IMR-90 (cell line): Measurements from ENCODE around the gene UGT3A1. TPM values are rescaled to one million over a fixed set of nuclear protein-coding genes. Genes with fewer than 3 reads are reported as not detected.

ENCODE experiments used
- ATAC-seq: fragments of 200-7000 bp; cut with Tn5 transposase; 2 replicates; pipeline ENCODE4 v1.9.1; 2020; ENCODE audit warnings: low read depth, mild to moderate bottlenecking, moderate library complexity
- BruUV-seq: library from RNA; stranded (reverse); fragments of 400-500 nt; replicated peaks from 2 replicates; lab custom pipeline; 2021; lab: Mats Ljungman, UMichigan
- CTCF ChIA-PET: fragments of 300-600 bp; formaldehyde crosslinking; extraction: SDS; loops from one replicate; lab custom pipeline; 2021; ENCODE audit warnings: antibody characterized with exemption; lab: Yijun Ruan, JAX
- POLR2A ChIA-PET: fragments of 300-600 bp; sonication (Branson Sonifier 250); formaldehyde crosslinking; loops from one replicate; lab custom pipeline; 2022; ENCODE audit warnings: antibody characterized with exemption; ENCODE audit not compliant: unreplicated experiment; lab: Charles Lee
- DNase-seq: peaks from one replicate; pipeline ENCODE4 v3.0.0; 2013
- H2AFZ ChIP-seq: replicated peaks from 2 replicates; pipeline ENCODE3; 2013; ENCODE audit warnings: low read length, mild to moderate bottlenecking; ENCODE audit not compliant: poor library complexity
- H2AK5ac ChIP-seq: 2 replicates; pipeline ENCODE4 v1.6.1; 2013; ENCODE audit warnings: low read depth, low read length, inconsistent platforms
- H2AK9ac ChIP-seq: replicated peaks from 2 replicates; pipeline ENCODE3; 2013; ENCODE audit warnings: mild to moderate bottlenecking, low read depth, low read length, moderate library complexity; ENCODE audit not compliant: poor library complexity
- H2BK120ac ChIP-seq: 2 replicates; pipeline ENCODE4 v1.6.1; 2013; ENCODE audit warnings: low read depth, low read length, inconsistent platforms
- H2BK15ac ChIP-seq: 3 replicates; pipeline ENCODE4 v1.6.1; 2013; ENCODE audit warnings: low read depth, low read length, inconsistent platforms
- H2BK20ac ChIP-seq: 2 replicates; pipeline ENCODE4 v1.6.1; 2013; ENCODE audit warnings: low read depth, mild to moderate bottlenecking, inconsistent platforms, low read length, moderate library complexity
- H2BK5ac ChIP-seq: 2 replicates; pipeline ENCODE4 v1.6.1; 2013; ENCODE audit warnings: mild to moderate bottlenecking, low read depth, low read length, inconsistent platforms; ENCODE audit not compliant: poor library complexity, severe bottlenecking
- H3K14ac ChIP-seq: replicated peaks from 2 replicates; pipeline ENCODE4 v1.6.1; 2013; ENCODE audit warnings: low read depth, low read length, inconsistent platforms
- H3K18ac ChIP-seq: 2 replicates; pipeline ENCODE4 v1.6.1; 2013; ENCODE audit warnings: low read depth, low read length, control low read depth
- H3K23ac ChIP-seq: 2 replicates; pipeline ENCODE4 v1.6.1; 2013; ENCODE audit warnings: low read depth, low read length, inconsistent platforms
- H3K27ac ChIP-seq: 2 replicates; pipeline ENCODE4 v1.5.1; 2013; ENCODE audit warnings: mild to moderate bottlenecking, control low read depth, low read length; ENCODE audit not compliant: insufficient read depth
- H3K27me3 ChIP-seq: 2 replicates; pipeline ENCODE4 v1.6.1; 2013; ENCODE audit warnings: low read length; ENCODE audit not compliant: control insufficient read depth, insufficient read depth
- H3K36me3 ChIP-seq: 2 replicates; pipeline ENCODE4 v1.6.1; 2013; ENCODE audit warnings: low read length, mixed read lengths; ENCODE audit not compliant: control insufficient read depth, insufficient read depth
- H3K4ac ChIP-seq: 2 replicates; pipeline ENCODE4 v1.6.1; 2013; ENCODE audit warnings: low read depth, low read length, inconsistent platforms
- H3K4me1 ChIP-seq: 2 replicates; pipeline ENCODE4 v1.6.1; 2013; ENCODE audit warnings: low read length, mixed read lengths; ENCODE audit not compliant: control insufficient read depth, insufficient read depth
- H3K4me2 ChIP-seq: 2 replicates; pipeline ENCODE4 v1.6.1; 2013; ENCODE audit warnings: low read depth, mild to moderate bottlenecking, control low read depth, low read length, moderate library complexity
- H3K4me3 ChIP-seq: 2 replicates; pipeline ENCODE4 v1.5.1; 2013; ENCODE audit warnings: low read depth, mild to moderate bottlenecking, control low read depth, low read length, moderate library complexity; ENCODE audit not compliant: insufficient read depth
- H3K56ac ChIP-seq: 2 replicates; pipeline ENCODE4 v1.6.1; 2013; ENCODE audit warnings: low read length, inconsistent platforms; ENCODE audit not compliant: insufficient read depth; ENCODE audit errors: extremely low read depth
- H3K79me1 ChIP-seq, 2 experiments: 2 replicates each; pipeline ENCODE4 v1.6.1; 2013; ENCODE audit warnings: low read length in 2 of 2, inconsistent platforms in 1 of 2, low read depth in 1 of 2
- H3K9ac ChIP-seq: 2 replicates; pipeline ENCODE4 v1.6.1; 2013; ENCODE audit warnings: low read depth, low read length, control low read depth
- H3K9me1 ChIP-seq: 2 replicates; pipeline ENCODE4 v1.6.1; 2013; ENCODE audit warnings: low read length, inconsistent platforms; ENCODE audit not compliant: insufficient read depth
- H3K9me3 ChIP-seq: 2 replicates; pipeline ENCODE4 v1.6.1; 2013; ENCODE audit warnings: low read length; ENCODE audit not compliant: control insufficient read depth, insufficient read depth
- H4K20me1 ChIP-seq: 2 replicates; pipeline ENCODE4 v1.6.1; 2013; ENCODE audit warnings: low read length, inconsistent platforms; ENCODE audit not compliant: insufficient read depth
- H4K5ac ChIP-seq: 2 replicates; pipeline ENCODE4 v1.6.1; 2013; ENCODE audit warnings: mild to moderate bottlenecking, low read depth, low read length, control low read depth
- H4K8ac ChIP-seq, 2 experiments: 2 replicates each; pipeline ENCODE4 v1.6.1; 2013; ENCODE audit warnings: low read depth in 2 of 2, low read length in 2 of 2, control low read depth in 1 of 2, inconsistent platforms in 1 of 2
- H4K91ac ChIP-seq: 2 replicates; pipeline ENCODE4 v1.6.1; 2013; ENCODE audit warnings: low read depth, low read length, inconsistent platforms; ENCODE audit not compliant: insufficient read depth
- CEBPB ChIP-seq: IDR thresholded peaks from 2 replicates; pipeline ENCODE4 v1.6.1; 2012; ENCODE audit warnings: low read depth, low read length, improper control_type of control experiment
- USF2 ChIP-seq: fragments of 150-350 bp; IDR thresholded peaks from 2 replicates; pipeline ENCODE4 v1.6.1; 2017; ENCODE audit warnings: mild to moderate bottlenecking, antibody characterized with exemption, low read length, low read depth
- WGBS, 2 experiments: methylation state at CpG; one replicate each; pipeline versions ENCODE4 v1.1.5 to v1.1.7; 2013; ENCODE audit warnings: missing lambda C conversion rate in 2 of 2; ENCODE audit not compliant: insufficient read length in 1 of 2; ENCODE audit errors: extremely low coverage in 2 of 2; 5-methylcytosine and 5-hydroxymethylcytosine counted together
- dilution Hi-C: fragments of 300-500 bp; cut with HindIII; formaldehyde crosslinking; loops from one replicate; pipeline ENCODE4 v1.14.3; 2018; ENCODE audit warnings: low sequenced_read_pairs; ENCODE audit not compliant: unreplicated experiment
- in situ Hi-C: fragments of 300-500 bp; cut with MboI; formaldehyde crosslinking; loops from 3 replicates; pipeline ENCODE4 v1.14.3; 2019; ENCODE audit warnings: low sequenced_read_pairs, inconsistent platforms, mixed read lengths
- intact Hi-C: fragments of 100-400 bp; cut with micrococcal nuclease; formaldehyde crosslinking; loops from 2 replicates; pipeline ENCODE4 v1.10.0; 2022
- polyA plus RNA-seq, 3 experiments: library from polyadenylated mRNA; depleted of rRNA; stranded (reverse); fragments of >200 nt; gene quantifications; 2 replicates each; pipeline ENCODE4 v1.2.3, GENCODE V29; 2012; ENCODE audit warnings: low replicate concordance in 1 of 3
- total RNA-seq: library from RNA; depleted of rRNA; stranded (reverse); fragments of >200 nt; gene quantifications from 2 replicates; pipeline ENCODE4 v1.2.3, GENCODE V29; 2012

Gene UGT3A1
- total and polyA plus RNA-seq, 2 of the 4 experiments (the other 2 are of a cell fraction), result not detected

- H3K79me1 ChIP-seq, result no peaks in the 10 kb centered on the region
- H3K4me1 ChIP-seq, result no peaks in the 10 kb centered on the region
- no peak overlapping the region for H2BK5ac ChIP-seq
- dilution Hi-C loops (no loop called here), intact Hi-C loops (no loop called here), in situ Hi-C loops (no loop called here)
- CTCF ChIA-PET, result no interaction called here
- H3K27me3 ChIP-seq, result peaks cover 3% of the 10 kb centered on the region
- TF ChIP-seq USF2, result no peak
- TF ChIP-seq CEBPB, result peak; percentile 69
- no peak overlapping the region for H2BK20ac ChIP-seq
- H4K20me1 ChIP-seq, result no peaks in the 10 kb centered on the region
- H3K9ac ChIP-seq, result no peak overlapping the region
- H3K9me3 ChIP-seq, result peaks cover 3% of the 10 kb centered on the region; the same call in 1 of the 2 replicates
- H2AK9ac ChIP-seq, result no peak overlapping the region
- no peak overlapping the region for H2BK15ac ChIP-seq
- no peak overlapping the region for H3K14ac ChIP-seq
- no peak overlapping the region for H3K4me2 ChIP-seq
- no peak overlapping the region for H2AFZ ChIP-seq
- no peak overlapping the region for H4K8ac ChIP-seq
- no peak overlapping the region for H3K56ac ChIP-seq
- no peak overlapping the region for H3K23ac ChIP-seq
- H3K9me1 ChIP-seq, result no peaks in the 10 kb centered on the region
- no peaks in the 10 kb centered on the region for H3K36me3 ChIP-seq
- H2AK5ac ChIP-seq, result no peak overlapping the region
- H3K27ac ChIP-seq, result no peak overlapping the region
- POLR2A ChIA-PET, result no interaction called here
- ATAC-seq (no peak), DNase-seq (no peak)
- no peak overlapping the region for H3K18ac ChIP-seq
- WGBS, 2 experiments, result no CpG with 5 or more reads among the region's 5 CpGs
- H3K4me3 ChIP-seq, result no peak overlapping the region
- no peak overlapping the region for H3K4ac ChIP-seq
- H4K91ac ChIP-seq, result no peak overlapping the region
- H4K5ac ChIP-seq, result no peak overlapping the region
- no peak overlapping the region for H2BK120ac ChIP-seq
- BruUV-seq, result no TSS peak
Measured at GRCh38 chr5:35947085-35947484, 44.1 kb downstream of the UGT3A1 start.
